HPDE6-E6E7 (cell line): ENCODE measurements around the gene CHRNA3.
"Not testable (repeated sequence)": the region's sequence is repeated elsewhere in the genome, so short reads cannot be mapped to it uniquely, and the experiment has no call there.

Experiments used
- DNase-seq: peaks from one replicate; pipeline ENCODE4 v3.0.0; 2011; ENCODE audit warnings: missing footprints; ENCODE audit errors: extremely low spot score

CHRNA3 gene

GRCh38 chr15:78617516-78617915, 3.3 kb downstream of the CHRNA3 start:
- no peak for DNase-seq

DNA sequence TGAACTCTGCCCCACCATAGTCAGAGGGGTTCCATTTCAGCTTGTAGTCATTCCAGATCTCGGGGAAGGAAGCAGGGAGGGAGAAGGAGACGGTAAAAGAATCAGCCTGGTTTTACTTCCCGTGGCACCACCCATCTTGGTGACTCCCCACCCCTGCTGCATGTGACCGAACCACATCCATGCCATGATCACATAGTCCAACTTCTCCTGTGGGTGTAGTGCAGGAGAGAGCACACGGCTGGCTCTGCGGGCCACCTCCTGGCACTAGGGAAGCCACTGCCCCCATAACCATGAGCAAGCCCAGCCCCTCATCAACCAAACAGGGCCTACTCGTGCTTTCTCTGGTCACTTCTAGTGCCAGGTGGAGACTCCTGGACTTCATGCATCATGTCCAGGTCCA, 3.7 kb downstream of the CHRNA3 start:
- no peak for DNase-seq

GRCh38 chr15:78616506-78616905, 4.3 kb downstream of the CHRNA3 start:
- DNase-seq = no peak

GRCh38 chr15:78615151-78615589, 5.6 kb downstream of the CHRNA3 start:
- no peak for DNase-seq

- no peak for DNase-seq
These were observed 6.8 kb downstream of the CHRNA3 start for GRCh38 chr15:78614021-78614420.

DNA sequence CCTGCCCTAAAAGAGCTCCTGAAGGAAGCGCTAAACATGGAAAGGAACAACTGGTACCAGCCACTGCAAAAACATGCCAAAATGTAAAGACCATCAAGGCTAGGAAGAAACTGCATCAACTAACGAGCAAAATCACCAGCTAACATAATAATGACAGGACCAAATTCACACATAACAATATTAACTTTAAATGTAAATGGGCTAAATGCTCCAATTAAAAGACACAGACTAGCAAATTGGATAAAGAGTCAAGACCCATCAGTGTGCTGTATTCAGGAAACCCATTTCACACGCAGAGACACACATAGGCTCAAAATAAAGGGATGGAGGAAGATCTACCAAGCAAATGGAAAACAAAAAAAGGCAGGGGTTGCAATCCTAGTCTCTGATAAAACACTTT, 11.2 kb downstream of the CHRNA3 start:
- DNase-seq = not testable (repeated sequence)

DNA sequence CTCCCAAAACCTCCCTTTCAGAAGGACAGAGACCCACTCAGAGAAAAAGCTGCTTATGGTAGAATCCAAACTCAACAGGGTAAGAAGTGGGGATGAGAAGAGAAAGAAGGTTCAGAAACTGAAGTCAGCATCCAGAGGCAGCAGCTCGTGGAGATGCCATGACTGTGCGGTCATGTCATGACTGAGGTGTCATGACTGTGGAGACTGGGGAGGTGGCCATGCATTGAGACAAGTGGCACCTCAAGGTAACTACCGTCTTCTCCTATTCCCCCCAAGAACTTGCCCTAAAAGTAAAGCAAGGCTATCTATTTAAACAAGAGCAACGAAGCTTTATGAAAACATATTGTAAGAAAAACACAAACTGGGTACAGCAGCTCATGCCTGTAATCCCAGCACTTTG, 15.1 kb downstream of the CHRNA3 start:
- DNase-seq = no peak

GRCh38 chr15:78605201-78605600, 15.6 kb downstream of the CHRNA3 start:
- no peak for DNase-seq

DNA sequence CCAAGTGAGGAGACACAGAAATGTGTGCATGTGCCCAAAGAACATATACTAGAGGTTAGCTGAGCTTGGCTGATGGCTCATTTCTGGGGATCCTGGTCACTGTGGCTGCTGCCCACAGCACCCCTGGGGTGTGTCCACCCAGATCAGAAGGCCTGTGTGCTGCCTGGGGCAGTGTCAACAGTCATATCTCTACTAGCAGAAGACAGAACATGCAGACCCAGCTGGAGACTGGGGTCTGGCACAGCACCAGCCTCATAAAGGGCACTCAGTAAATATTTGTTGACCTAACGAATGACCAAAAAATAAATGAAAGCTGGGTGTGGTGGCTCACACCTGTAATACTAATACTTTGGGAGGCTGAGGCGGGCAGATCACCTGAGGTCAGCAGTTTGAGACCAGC, 16.4 kb downstream of the CHRNA3 start:
- no peak for DNase-seq

- DNase-seq = no peak
These were observed 17.3 kb downstream of the CHRNA3 start for GRCh38 chr15:78603467-78603866.

DNA sequence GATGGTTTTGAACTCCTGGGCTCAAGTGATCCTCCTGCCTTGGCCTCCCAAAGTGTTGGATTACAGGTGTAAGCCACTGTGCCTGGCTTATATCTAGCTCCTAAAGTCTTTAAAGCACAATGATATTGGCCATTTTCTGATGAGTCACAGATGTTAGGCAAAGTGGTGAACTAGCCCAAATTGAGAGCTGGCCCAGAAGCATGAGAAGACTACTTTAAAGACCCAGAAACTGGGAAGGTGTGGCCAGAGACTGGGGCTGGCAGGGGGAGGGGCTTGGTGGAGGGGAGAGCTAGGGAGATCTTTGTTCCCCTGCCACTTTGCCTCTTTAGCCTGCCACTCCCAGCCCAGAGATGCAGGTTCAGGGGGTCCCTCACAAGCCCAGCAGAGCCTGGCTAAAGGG, 21.6 kb downstream of the CHRNA3 start:
- no peak for DNase-seq

- DNase-seq = no peak
These were observed 22.4 kb downstream of the CHRNA3 start for GRCh38 chr15:78598348-78598747.

GRCh38 chr15:78597583-78597982, 23.2 kb downstream of the CHRNA3 start:
- no peak for DNase-seq

DNA sequence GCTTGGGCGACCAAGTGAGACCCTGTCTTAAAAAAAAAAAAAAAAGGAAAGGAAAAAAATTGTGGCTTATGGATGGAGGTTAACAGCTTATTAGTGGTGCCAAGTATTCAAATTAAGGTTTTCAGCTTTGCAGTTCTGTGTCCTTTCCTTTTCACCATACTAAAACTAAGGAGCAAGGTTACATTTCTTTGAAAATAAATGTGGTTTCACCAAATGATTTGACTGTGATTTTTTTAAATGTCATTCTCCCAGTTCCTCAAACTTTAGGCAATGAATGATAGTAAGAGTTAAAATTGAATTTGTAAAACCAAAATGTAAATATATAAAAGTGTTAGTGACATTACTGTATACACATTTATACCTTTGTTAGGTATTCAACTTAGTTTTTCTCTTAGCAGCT, 45.9 kb downstream of the CHRNA3 start:
- DNase-seq = no peak

GRCh38 chr15:78573416-78573815, 47.4 kb downstream of the CHRNA3 start:
- no peak for DNase-seq

DNA sequence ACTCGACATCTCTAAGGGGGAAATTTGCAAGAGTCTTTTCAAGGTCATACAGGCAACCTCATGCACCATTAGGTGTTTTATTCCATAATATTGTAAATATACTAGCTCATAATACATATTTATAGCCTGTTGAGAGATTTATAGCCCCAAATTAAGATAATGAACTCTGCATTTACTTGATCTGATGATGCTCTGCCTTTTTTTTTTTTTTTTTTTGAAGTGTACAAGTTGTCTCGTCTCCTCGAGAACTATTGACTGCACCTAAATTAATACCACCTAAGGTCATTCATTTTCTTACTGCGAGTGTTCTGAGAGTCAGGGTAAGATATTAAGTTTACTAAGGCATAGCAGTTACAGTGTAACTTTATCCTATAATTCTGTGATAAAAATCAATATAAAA, 49.4 kb downstream of the CHRNA3 start:
- DNase-seq = no peak

GRCh38 chr15:78570710-78571109, 50.1 kb downstream of the CHRNA3 start:
- DNase-seq = no peak

- no peak for DNase-seq
These were observed 53.3 kb downstream of the CHRNA3 start for GRCh38 chr15:78567531-78567930.

- DNase-seq = peak; percentile 32
These were observed 54.6 kb downstream of the CHRNA3 start for GRCh38 chr15:78565951-78566774.

DNA sequence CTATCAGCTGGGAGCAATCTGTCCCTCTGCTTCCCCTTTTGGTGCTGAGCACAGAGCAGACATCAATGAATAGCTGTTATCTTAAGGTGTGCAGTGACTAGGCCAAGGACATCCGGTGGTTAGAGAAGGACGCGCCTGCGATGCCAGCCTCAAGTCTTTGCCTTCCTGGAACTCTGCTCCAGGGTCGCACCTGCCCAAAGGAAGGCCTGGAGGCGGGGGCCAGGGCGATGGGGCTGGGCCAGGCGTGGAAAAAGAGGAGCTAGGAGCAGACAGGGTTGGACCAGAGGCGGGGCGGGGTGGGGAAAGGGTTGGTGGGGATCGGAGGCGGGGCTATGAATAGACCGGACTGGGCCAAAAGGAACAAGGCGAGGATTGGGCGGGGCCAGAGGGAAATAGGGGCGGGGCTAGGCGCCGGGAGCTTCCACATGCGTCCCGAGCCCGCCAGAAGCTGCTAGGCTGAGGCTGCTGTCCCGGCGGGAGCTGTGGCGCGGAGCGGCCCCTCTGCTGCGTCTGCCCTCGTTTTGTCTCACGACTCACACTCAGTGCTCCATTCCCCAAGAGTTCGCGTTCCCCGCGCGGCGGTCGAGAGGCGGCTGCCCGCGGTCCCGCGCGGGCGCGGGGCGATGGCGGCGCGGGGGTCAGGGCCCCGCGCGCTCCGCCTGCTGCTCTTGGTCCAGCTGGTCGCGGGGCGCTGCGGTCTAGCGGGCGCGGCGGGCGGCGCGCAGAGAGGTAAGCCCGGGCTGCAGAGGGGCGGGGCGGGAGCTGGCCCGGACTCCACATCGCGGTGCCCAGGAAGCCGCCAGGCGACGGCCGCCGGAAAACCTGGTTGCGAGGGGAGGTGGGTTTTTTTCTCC, 55.5 kb downstream of the CHRNA3 start, which contains the start of gene CHRNA5:
CHRNA5 (plus strand) TSS at position 424 of the 854 bp plus-strand sequence; CDS start at position 624, 200 bp downstream.
- DNase-seq = peak; percentile 83

GRCh38 chr15:78564743-78565096, 56.1 kb downstream of the CHRNA3 start:
- DNase-seq = no peak

DNA sequence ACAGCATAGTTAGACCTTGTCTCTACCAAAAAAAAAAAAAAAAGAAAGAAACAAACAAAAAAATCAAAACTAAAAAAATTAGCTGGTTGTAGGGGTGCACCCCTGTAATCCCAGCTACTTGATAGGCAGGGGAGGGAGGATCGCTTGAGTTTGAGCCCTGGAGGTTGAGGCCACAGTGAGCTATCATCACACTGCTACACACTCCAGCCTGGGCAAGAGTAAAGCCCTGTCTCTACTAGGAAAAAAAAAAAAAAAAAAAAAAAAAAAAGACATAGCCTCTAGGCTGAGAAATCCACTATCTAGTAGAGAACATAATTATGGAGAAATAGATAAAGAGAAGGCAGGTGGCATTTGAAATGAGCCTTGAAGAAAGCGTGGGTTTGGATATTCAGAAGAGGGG, 57.7 kb downstream of the CHRNA3 start:
- no peak for DNase-seq

DNA sequence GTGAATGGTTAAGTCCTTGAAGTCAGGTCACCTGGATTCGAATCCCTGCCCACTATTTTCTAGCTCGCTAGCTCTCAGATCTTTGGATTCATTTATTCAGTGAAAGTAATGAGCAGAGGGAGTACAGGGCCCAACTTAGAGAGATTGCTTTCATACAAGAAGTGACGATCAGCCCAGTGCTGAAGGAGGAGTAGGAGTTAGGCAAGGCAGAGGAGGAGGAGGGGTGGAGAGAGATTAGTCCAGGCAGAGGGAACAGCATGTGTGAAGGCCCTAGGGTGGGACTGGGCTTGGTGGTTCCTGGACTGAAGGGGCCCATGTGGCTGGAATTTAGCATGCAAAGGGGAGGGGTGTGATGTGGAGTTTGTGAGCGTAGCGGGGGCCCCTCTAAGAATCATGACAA, 59.3 kb downstream of the CHRNA3 start:
- DNase-seq = no peak
